HCT116 (cell line): ENCODE data around the gene CCR2. TPM values are rescaled to one million over a fixed set of nuclear protein-coding genes. Genes with fewer than 3 reads are reported as not detected.

ENCODE experiments used
- ATAC-seq: fragments of 200-7000 bp; cut with Tn5 transposase; 2 replicates; pipeline ENCODE4 v1.9.1; 2020; ENCODE audit warnings: mild to moderate bottlenecking, moderate library complexity
- BruUV-seq: library from RNA; stranded (reverse); fragments of 400-500 nt; replicated peaks from 2 replicates; lab custom pipeline; 2021; lab: Mats Ljungman, UMichigan
- CTCF ChIA-PET: fragments of 300-600 bp; sonication (Branson Sonifier 250); formaldehyde crosslinking; loops from one replicate; lab custom pipeline; 2021; ENCODE audit warnings: antibody characterized with exemption; lab: Charles Lee
- POLR2A ChIA-PET: fragments of 300-600, 350-600 bp; sonication (Branson Sonifier 250); formaldehyde crosslinking; loops from one replicate; lab custom pipeline; 2021; ENCODE audit warnings: antibody characterized with exemption; lab: Charles Lee
- RAD21 ChIA-PET, 2 experiments: fragments of 300-600 bp; sonication (Branson Sonifier 250); formaldehyde crosslinking; loops; one replicate each; lab custom pipeline; 2023; ENCODE audit warnings: low total read pairs in 2 of 2; ENCODE audit not compliant: uncharacterized antibody in 2 of 2, unreplicated experiment in 2 of 2, low non-redundant PET in 1 of 2; lab: Charles Lee
- DNase-seq: peaks from one replicate; pipeline ENCODE4 v3.0.0-alpha.2; 2010; ENCODE audit warnings: low read depth, low spot score
- H2AFZ ChIP-seq: fragments of 200-600 bp; shearing (Covaris generic), sonication (generic); 2 replicates; pipeline ENCODE4 v1.6.1; 2017; ENCODE audit warnings: low read depth, mixed run types, mixed read lengths, antibody characterized with exemption, low read length; ENCODE audit not compliant: poor library complexity, severe bottlenecking
- H3K27ac ChIP-seq: 2 replicates; pipeline ENCODE4 v1.5.1; 2012; ENCODE audit warnings: low read depth, low read length
- H3K27me3 ChIP-seq: fragments of 200-600 bp; sonication (generic); 2 replicates; pipeline ENCODE4 v1.6.1; 2016; ENCODE audit warnings: mixed run types, low read length, mixed read lengths; ENCODE audit not compliant: insufficient read depth
- H3K36me3 ChIP-seq, 2 experiments: fragments of 200-500 bp in 1 of 2; fragments of 200-600 bp in 1 of 2; sonication (Bioruptor generic) in 1 of 2; sonication (generic) in 1 of 2; 2 replicates each; pipeline versions ENCODE4 v1.5.1 to v1.6.1; 2014 to 2016; ENCODE audit warnings: low read length in 2 of 2, inconsistent platforms in 1 of 2, mixed read lengths in 1 of 2, mixed run types in 1 of 2; ENCODE audit not compliant: insufficient read depth in 2 of 2, control insufficient read depth in 1 of 2
- H3K4me1 ChIP-seq, 2 experiments: fragments of 200-600 bp in 1 of 2; sonication (generic) in 1 of 2; 2 replicates each; pipeline versions ENCODE4 v1.5.1 to v1.6.1; 2012 to 2017; ENCODE audit warnings: low read length in 2 of 2, inconsistent platforms in 1 of 2, mild to moderate bottlenecking in 1 of 2, mixed read lengths in 1 of 2, mixed run types in 1 of 2, moderate library complexity in 1 of 2; ENCODE audit not compliant: insufficient read depth in 2 of 2, control insufficient read depth in 1 of 2
- H3K4me2 ChIP-seq: fragments of 200-600 bp; sonication (generic); 2 replicates; pipeline ENCODE4 v1.6.1; 2017; ENCODE audit warnings: mixed run types, low read length, mixed read lengths
- H3K4me3 ChIP-seq, 2 experiments: fragments of 200-600 bp in 1 of 2; sonication (generic) in 1 of 2; replicated peaks in 1 of 2; 2 replicates each; pipeline ENCODE4 v1.5.1; 2011 to 2016; ENCODE audit warnings: low read length in 2 of 2, control low read depth in 1 of 2, low read depth in 1 of 2, mild to moderate bottlenecking in 1 of 2, mixed read lengths in 1 of 2, mixed run types in 1 of 2
- H3K79me2 ChIP-seq: fragments of 200-600 bp; sonication (generic); 2 replicates; pipeline ENCODE4 v1.6.1; 2017; ENCODE audit warnings: mild to moderate bottlenecking, mixed run types, low read length, moderate library complexity, mixed read lengths; ENCODE audit not compliant: insufficient read depth
- H3K9ac ChIP-seq: fragments of 200-600 bp; sonication (generic); 2 replicates; pipeline ENCODE4 v1.6.1; 2016; ENCODE audit warnings: low read length, mixed read lengths
- H3K9me2 ChIP-seq: fragments of 200-600 bp; sonication (generic), shearing (Covaris generic); 2 replicates; pipeline ENCODE4 v1.6.1; 2017; ENCODE audit warnings: mixed run types, mild to moderate bottlenecking, moderate library complexity; ENCODE audit not compliant: insufficient read depth
- H3K9me3 ChIP-seq, 2 experiments: fragments of 200-500 bp in 1 of 2; fragments of 200-600 bp in 1 of 2; sonication (Bioruptor generic) in 1 of 2; sonication (generic) in 1 of 2; 2 replicates each; pipeline ENCODE4 v1.6.1; 2014 to 2017; ENCODE audit warnings: low read length in 2 of 2, mixed read lengths in 2 of 2, inconsistent platforms in 1 of 2, low read depth in 1 of 2, mild to moderate bottlenecking in 1 of 2, mixed run types in 1 of 2, moderate library complexity in 1 of 2; ENCODE audit not compliant: control insufficient read depth in 1 of 2, insufficient read depth in 1 of 2
- H4K20me1 ChIP-seq: fragments of 200-600 bp; sonication (generic), shearing (Covaris generic); 2 replicates; pipeline ENCODE4 v1.6.1; 2017; ENCODE audit warnings: mixed run types, mild to moderate bottlenecking, moderate library complexity; ENCODE audit not compliant: insufficient read depth
- CBX3 ChIP-seq: IDR thresholded peaks from 2 replicates; pipeline ENCODE4 v1.6.1; 2012; ENCODE audit warnings: low read depth
- JUND ChIP-seq: IDR thresholded peaks from 2 replicates; pipeline ENCODE4 v1.6.1; 2012
- intact Hi-C: fragments of 100-400 bp; cut with micrococcal nuclease; formaldehyde crosslinking; loops from 2 replicates; pipeline ENCODE4 v1.10.0; 2022
- total RNA-seq: library from RNA; stranded (reverse); gene quantifications from one replicate; pipeline ENCODE4 v1.2.1, GENCODE V29; 2021; ENCODE audit not compliant: unreplicated experiment

Gene CCR2
- total RNA-seq, 1 experiment from 2014 or later, result not detected

GRCh38 chr3:46409739-46410489 is 56.0 kb downstream of the CCR2 start:
- ATAC-seq (no peak), DNase-seq (no peak)
- peaks cover 0 to 10% of the 10 kb centered on the region in 2 experiments; a peak in 1 of 4 replicates for H3K4me1 ChIP-seq
- H3K36me3 ChIP-seq, result no peaks in the 10 kb centered on the region
- H2AFZ ChIP-seq, result no peak overlapping the region
- no peak for TF ChIP-seq CBX3
- no peak for TF ChIP-seq JUND
- TF ChIP-seq, all 23 proteins: peak for 0
- no peak overlapping the region for H3K9ac ChIP-seq
- POLR2A ChIA-PET, result no interaction called here
- BruUV-seq, result no TSS peak
- RAD21 ChIA-PET, result no interaction called here
- H4K20me1 ChIP-seq, result no peaks in the 10 kb centered on the region
- H3K79me2 ChIP-seq, result no peaks in the 10 kb centered on the region
- H3K4me2 ChIP-seq, result no peak overlapping the region
- H3K4me3 ChIP-seq, result no peak overlapping the region
- CTCF ChIA-PET, result interaction anchor here (0.8 kb wide), 1 partner anchor 15 kb away, joined by 3 read pairs; no protein-coding TSS in a partner anchor
- no peaks in the 10 kb centered on the region for H3K27me3 ChIP-seq
- no peak overlapping the region for H3K27ac ChIP-seq
- no peaks in the 10 kb centered on the region for H3K9me3 ChIP-seq
- intact Hi-C loops, result no loop called here
- no peaks in the 10 kb centered on the region for H3K9me2 ChIP-seq

Other genes with a start within 250 kb of the CCR2 start
- 0.10 TPM for gene CCR1, start 145.8 kb upstream of the CCR2 start, total RNA-seq
- gene CCR3, start 111.7 kb upstream of the CCR2 start, total RNA-seq, result not detected
- gene CCR5, start 16.8 kb downstream of the CCR2 start, total RNA-seq, result not detected
- not detected for gene CCRL2, start 53.1 kb downstream of the CCR2 start, total RNA-seq
- gene LTF, start 110.8 kb downstream of the CCR2 start, total RNA-seq, result not detected
- not detected for gene RTP3, start 143.9 kb downstream of the CCR2 start, total RNA-seq
- gene LRRC2, start 212.2 kb downstream of the CCR2 start, total RNA-seq, result not detected